Heart left ventricle (tissue), 13 donors: ENCODE data around the gene SLC1A6.

Source experiments
- POLR2A ChIP-seq, 2 donors: fragments of 450-650 bp; IDR thresholded peaks; one replicate each; pipeline ENCODE4 v1.6.1; 2017; ENCODE audit warnings: antibody characterized with exemption in 2 of 2, mild to moderate bottlenecking in 2 of 2, moderate library complexity in 2 of 2
- TF ChIP-seq, protein P1 (sequence below), 12 donors: fragments of 200-600 bp; sonication (generic) in 4 of 12; IDR thresholded peaks; one replicate each; pipeline versions ENCODE4 v1.5.0 to v1.8.0; 2018 to 2022; ENCODE audit warnings: antibody characterized with exemption in 12 of 12, mild to moderate bottlenecking in 5 of 12
- donor health status: ischemic (EF 13 %, LVEDD 7.1; RV severe dilation, severe dysfunction).
- donor health status: DM: no; HTN: yes; CAD: no.
- donor health status: DM: no; HTN: no; CAD: no.
- donor health status: ischemic (EF 25% LVEDD 6.9; RV normal size, moderate dysfunction).
- donor health status: ischemic (EF 25% LVEDD 5.7; RV mildly dilated, moderate dysfunction).
- donor health status: ischemic (EF 35%, LVEDD 5.7; RV mildly dilated, moderate dysfunction).
- donor health status: nonischemic (EF 11% LVEDD 7.7; RV severe dilation, severe dysfunction).
- donor health status: DM: yes; HTN: yes; CAD: no.
- donor health status: PGD.
- donor health status: ischemic (EF 29% LVEDD 5.4; RV normal size, mild dysfunction).
- donor health status: nonischemic (EF 23%, LVEDD 6.1; RV moderate dilation, normal function).

- TF ChIP-seq, protein P1, sequence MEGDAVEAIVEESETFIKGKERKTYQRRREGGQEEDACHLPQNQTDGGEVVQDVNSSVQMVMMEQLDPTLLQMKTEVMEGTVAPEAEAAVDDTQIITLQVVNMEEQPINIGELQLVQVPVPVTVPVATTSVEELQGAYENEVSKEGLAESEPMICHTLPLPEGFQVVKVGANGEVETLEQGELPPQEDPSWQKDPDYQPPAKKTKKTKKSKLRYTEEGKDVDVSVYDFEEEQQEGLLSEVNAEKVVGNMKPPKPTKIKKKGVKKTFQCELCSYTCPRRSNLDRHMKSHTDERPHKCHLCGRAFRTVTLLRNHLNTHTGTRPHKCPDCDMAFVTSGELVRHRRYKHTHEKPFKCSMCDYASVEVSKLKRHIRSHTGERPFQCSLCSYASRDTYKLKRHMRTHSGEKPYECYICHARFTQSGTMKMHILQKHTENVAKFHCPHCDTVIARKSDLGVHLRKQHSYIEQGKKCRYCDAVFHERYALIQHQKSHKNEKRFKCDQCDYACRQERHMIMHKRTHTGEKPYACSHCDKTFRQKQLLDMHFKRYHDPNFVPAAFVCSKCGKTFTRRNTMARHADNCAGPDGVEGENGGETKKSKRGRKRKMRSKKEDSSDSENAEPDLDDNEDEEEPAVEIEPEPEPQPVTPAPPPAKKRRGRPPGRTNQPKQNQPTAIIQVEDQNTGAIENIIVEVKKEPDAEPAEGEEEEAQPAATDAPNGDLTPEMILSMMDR (IDR thresholded peaks at IDR 0.05): no peak
- no peak for TF ChIP-seq POLR2A (IDR thresholded peaks at IDR 0.05)
Observed at GRCh38 chr19:14985133-14985532, 5.5 kb upstream of the SLC1A6 start.
